Activated CD8-positive, alpha-beta memory T cell treated with anti-CD3 and anti-CD28 coated beads, Interleukin-2, amount 50 U/mL, for 4 hours (primary cell): ENCODE measurements around the gene ANKRD63.

Experiments used
- DNase-seq: peaks from one replicate; pipeline ENCODE4 v3.0.0-alpha.2; 2020

The ANKRD63 gene

GRCh38 chr15:40254452-40254851, 28.4 kb downstream of the ANKRD63 start:
- DNase-seq = no peak

GRCh38 chr15:40253167-40253790, 29.6 kb downstream of the ANKRD63 start:
- DNase-seq = no peak

- no peak for DNase-seq
These were observed 30.3 kb downstream of the ANKRD63 start for GRCh38 chr15:40252438-40253166.

GRCh38 chr15:40252141-40252437, 30.8 kb downstream of the ANKRD63 start:
- DNase-seq = no peak

- DNase-seq = no peak
These were observed 31.3 kb downstream of the ANKRD63 start for GRCh38 chr15:40251486-40252140.

- DNase-seq = no peak
These were observed 31.9 kb downstream of the ANKRD63 start for GRCh38 chr15:40250771-40251483.

GRCh38 chr15:40250304-40250656, 32.6 kb downstream of the ANKRD63 start:
- DNase-seq = no peak

- DNase-seq = no peak
These were observed 33.2 kb downstream of the ANKRD63 start for GRCh38 chr15:40249477-40250303.

GRCh38 chr15:40248006-40248783, 34.7 kb downstream of the ANKRD63 start:
- DNase-seq = no peak

GRCh38 chr15:40247406-40247971, 35.4 kb downstream of the ANKRD63 start:
- DNase-seq = no peak

GRCh38 chr15:40246496-40247280, 36.2 kb downstream of the ANKRD63 start:
- DNase-seq = no peak

GRCh38 chr15:40245666-40246450, 37.0 kb downstream of the ANKRD63 start:
- no peak for DNase-seq

- DNase-seq = no peak
These were observed 37.8 kb downstream of the ANKRD63 start for GRCh38 chr15:40244961-40245523.

- DNase-seq = no peak
These were observed 39.6 kb downstream of the ANKRD63 start for GRCh38 chr15:40243126-40243810.

- no peak for DNase-seq
These were observed 40.3 kb downstream of the ANKRD63 start for GRCh38 chr15:40242601-40243000.

GRCh38 chr15:40242213-40242599, 40.7 kb downstream of the ANKRD63 start:
- DNase-seq = no peak

GRCh38 chr15:40241269-40242212, 41.3 kb downstream of the ANKRD63 start:
- DNase-seq = no peak
